Keratinocyte (primary cell): Measurements from ENCODE around the gene HERC6. TPM values are rescaled to one million over a fixed set of nuclear protein-coding genes. Genes with fewer than 3 reads are reported as not detected.

ENCODE experiments used
- DNase-seq: peaks from one replicate; pipeline ENCODE4 v3.0.0-alpha.2; 2011; ENCODE audit warnings: low read depth, missing footprints, low spot score
- FAIRE-seq: peaks from 2 replicates; lab custom pipeline; 2011; peaks lifted over from hg19 to GRCh38; lab: Jason Lieb, UNC
- H2AFZ ChIP-seq: 2 replicates; pipeline ENCODE4 v1.6.0; 2012; ENCODE audit warnings: low read length, control low read depth, inconsistent platforms; ENCODE audit not compliant: control insufficient read depth
- H3K27ac ChIP-seq: 2 replicates; pipeline ENCODE4 v1.5.1; 2011; ENCODE audit warnings: low read length; ENCODE audit not compliant: control insufficient read depth, insufficient read depth
- H3K27me3 ChIP-seq: 3 replicates; pipeline ENCODE4 v1.6.0; 2011; ENCODE audit warnings: low read length; ENCODE audit not compliant: control insufficient read depth, insufficient read depth; ENCODE audit errors: extremely low read depth
- H3K36me3 ChIP-seq, 2 experiments: 2 replicates in 1 of 2; 3 replicates in 1 of 2; pipeline ENCODE4 v1.5.1; 2011; ENCODE audit warnings: low read length in 2 of 2, mild to moderate bottlenecking in 1 of 2; ENCODE audit not compliant: control insufficient read depth in 2 of 2, insufficient read depth in 2 of 2; ENCODE audit errors: extremely low read depth in 1 of 2
- H3K4me1 ChIP-seq: 3 replicates; pipeline ENCODE4 v1.5.1; 2011; ENCODE audit warnings: low read length; ENCODE audit not compliant: control insufficient read depth, insufficient read depth; ENCODE audit errors: extremely low read depth
- H3K4me2 ChIP-seq: 3 replicates; pipeline ENCODE4 v1.6.0; 2011; ENCODE audit warnings: low read depth, low read length; ENCODE audit not compliant: control insufficient read depth, insufficient read depth; ENCODE audit errors: extremely low read depth
- H3K4me3 ChIP-seq, 3 experiments: fragments of 200-600 bp in 1 of 3; sonication (generic) in 1 of 3; 2 replicates in 2 of 3; 3 replicates in 1 of 3; pipeline ENCODE4 v1.5.1; 2011 to 2016; ENCODE audit warnings: low read length in 3 of 3, mild to moderate bottlenecking in 3 of 3, control low read depth in 2 of 3, inconsistent platforms in 1 of 3, low read depth in 1 of 3, mixed read lengths in 1 of 3, mixed run types in 1 of 3, moderate library complexity in 1 of 3; ENCODE audit not compliant: control insufficient read depth in 2 of 3, insufficient read depth in 2 of 3; ENCODE audit errors: extremely low read depth in 1 of 3
- H3K79me2 ChIP-seq: 2 replicates; pipeline ENCODE4 v1.6.0; 2012; ENCODE audit warnings: low read length; ENCODE audit not compliant: control insufficient read depth, insufficient read depth
- H3K9ac ChIP-seq: 3 replicates; pipeline ENCODE4 v1.6.0; 2011; ENCODE audit warnings: low read length; ENCODE audit not compliant: control insufficient read depth, insufficient read depth; ENCODE audit errors: extremely low read depth
- H3K9me1 ChIP-seq: 3 replicates; pipeline ENCODE4 v1.6.0; 2011; ENCODE audit warnings: low read length; ENCODE audit not compliant: control insufficient read depth, insufficient read depth; ENCODE audit errors: extremely low read depth
- H3K9me3 ChIP-seq: 2 replicates; pipeline ENCODE4 v1.5.1; 2012; ENCODE audit warnings: low read depth, low read length; ENCODE audit not compliant: control insufficient read depth
- H4K20me1 ChIP-seq: 3 replicates; pipeline ENCODE4 v1.6.0; 2011; ENCODE audit warnings: low read length; ENCODE audit not compliant: control insufficient read depth, insufficient read depth; ENCODE audit errors: extremely low read depth
- EZH2 ChIP-seq: IDR thresholded peaks from one replicate; pipeline ENCODE4 v1.6.1; 2012; ENCODE audit warnings: inconsistent platforms, mild to moderate bottlenecking, low read length, moderate library complexity
- dilution Hi-C: fragments of 300-500 bp; cut with MboI; formaldehyde crosslinking; loops from one replicate; pipeline ENCODE4 v1.7.0; 2020; ENCODE audit warnings: low sequenced_read_pairs; ENCODE audit not compliant: extremely low pct_ligation_motif_present
- polyA plus RNA-seq, 5 experiments: library from polyadenylated mRNA; depleted of rRNA in 3 of 5; stranded (reverse) in 3 of 5; stranded (forward) in 1 of 5; unstranded in 1 of 5; fragments of >200 nt; gene quantifications; 1 replicate in 1 of 5; 2 replicates in 3 of 5; 3 replicates in 1 of 5; pipeline versions ENCODE4 v1.2.1 to v1.2.3, GENCODE V29; 2011 to 2012; ENCODE audit warnings: missing spikeins in 2 of 5, low read depth in 1 of 5, low replicate concordance in 1 of 5
- TF ChIP-seq, protein P1 (sequence below), 3 experiments: IDR thresholded peaks in 1 of 3; conservative IDR thresholded peaks in 1 of 3; optimal IDR thresholded peaks in 1 of 3; 2 replicates in 2 of 3; 3 replicates in 1 of 3; pipeline versions ENCODE3 to v1.5.1; 2011; ENCODE audit warnings: low read length in 3 of 3, mild to moderate bottlenecking in 3 of 3, moderate library complexity in 2 of 3, control low read depth in 1 of 3, inconsistent platforms in 1 of 3; ENCODE audit not compliant: insufficient read depth in 2 of 3; ENCODE audit errors: extremely low read depth in 1 of 3

The HERC6 gene
- polyA plus RNA-seq, 1 donor (not counting 4 experiments of a cell fraction or from before 2014, with no cell fraction given): 33.9 TPM

DNA sequence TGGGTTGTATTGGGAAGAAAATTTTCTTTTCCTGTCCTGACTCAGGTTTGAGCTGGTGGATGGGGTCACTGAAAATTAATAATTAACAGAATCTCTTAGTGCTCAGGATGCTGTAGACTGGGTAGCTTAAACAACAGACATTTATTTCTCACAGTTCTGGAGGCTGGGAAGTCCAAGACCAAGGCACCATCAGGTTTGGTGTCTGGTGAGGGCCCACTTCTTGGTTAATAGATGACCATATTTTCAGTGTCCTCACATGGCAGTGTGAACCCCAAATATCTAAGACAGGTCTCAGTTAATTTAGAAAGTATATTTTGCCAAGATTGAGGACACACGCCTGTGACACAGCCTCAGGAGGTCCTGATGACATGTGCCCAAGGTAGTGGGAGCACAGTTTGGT, 31.1 kb downstream of the HERC6 start:
- no peak overlapping the region for H3K9ac ChIP-seq
- H3K9me3 ChIP-seq: no peaks in the 10 kb centered on the region
- no peaks in the 10 kb centered on the region for H3K79me2 ChIP-seq
- no peaks in the 10 kb centered on the region for H3K9me1 ChIP-seq
- no peak overlapping the region for H3K4me3 ChIP-seq
- DNase-seq (no peak), FAIRE-seq (no peak)
- H3K4me1 ChIP-seq: no peaks in the 10 kb centered on the region
- H4K20me1 ChIP-seq: no peaks in the 10 kb centered on the region
- H2AFZ ChIP-seq: no peak overlapping the region
- H3K27ac ChIP-seq: no peak overlapping the region
- no peak overlapping the region for H3K4me2 ChIP-seq
- dilution Hi-C loops: no loop called here
- no peaks in the 10 kb centered on the region for H3K27me3 ChIP-seq
- H3K36me3 ChIP-seq: peaks cover 0 to 13% of the 10 kb centered on the region in 2 experiments
- TF ChIP-seq, protein P1, sequence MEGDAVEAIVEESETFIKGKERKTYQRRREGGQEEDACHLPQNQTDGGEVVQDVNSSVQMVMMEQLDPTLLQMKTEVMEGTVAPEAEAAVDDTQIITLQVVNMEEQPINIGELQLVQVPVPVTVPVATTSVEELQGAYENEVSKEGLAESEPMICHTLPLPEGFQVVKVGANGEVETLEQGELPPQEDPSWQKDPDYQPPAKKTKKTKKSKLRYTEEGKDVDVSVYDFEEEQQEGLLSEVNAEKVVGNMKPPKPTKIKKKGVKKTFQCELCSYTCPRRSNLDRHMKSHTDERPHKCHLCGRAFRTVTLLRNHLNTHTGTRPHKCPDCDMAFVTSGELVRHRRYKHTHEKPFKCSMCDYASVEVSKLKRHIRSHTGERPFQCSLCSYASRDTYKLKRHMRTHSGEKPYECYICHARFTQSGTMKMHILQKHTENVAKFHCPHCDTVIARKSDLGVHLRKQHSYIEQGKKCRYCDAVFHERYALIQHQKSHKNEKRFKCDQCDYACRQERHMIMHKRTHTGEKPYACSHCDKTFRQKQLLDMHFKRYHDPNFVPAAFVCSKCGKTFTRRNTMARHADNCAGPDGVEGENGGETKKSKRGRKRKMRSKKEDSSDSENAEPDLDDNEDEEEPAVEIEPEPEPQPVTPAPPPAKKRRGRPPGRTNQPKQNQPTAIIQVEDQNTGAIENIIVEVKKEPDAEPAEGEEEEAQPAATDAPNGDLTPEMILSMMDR (optimal IDR thresholded peaks at IDR 0.05 in 1 of 3, IDR thresholded peaks at IDR 0.05 in 1 of 3, conservative IDR thresholded peaks at IDR 0.05 in 1 of 3; ENCODE audit: extremely low read depth in 1 of 3, insufficient read depth in 2 of 3, low read length in 3 of 3): no peak
- no peak for TF ChIP-seq EZH2

DNA sequence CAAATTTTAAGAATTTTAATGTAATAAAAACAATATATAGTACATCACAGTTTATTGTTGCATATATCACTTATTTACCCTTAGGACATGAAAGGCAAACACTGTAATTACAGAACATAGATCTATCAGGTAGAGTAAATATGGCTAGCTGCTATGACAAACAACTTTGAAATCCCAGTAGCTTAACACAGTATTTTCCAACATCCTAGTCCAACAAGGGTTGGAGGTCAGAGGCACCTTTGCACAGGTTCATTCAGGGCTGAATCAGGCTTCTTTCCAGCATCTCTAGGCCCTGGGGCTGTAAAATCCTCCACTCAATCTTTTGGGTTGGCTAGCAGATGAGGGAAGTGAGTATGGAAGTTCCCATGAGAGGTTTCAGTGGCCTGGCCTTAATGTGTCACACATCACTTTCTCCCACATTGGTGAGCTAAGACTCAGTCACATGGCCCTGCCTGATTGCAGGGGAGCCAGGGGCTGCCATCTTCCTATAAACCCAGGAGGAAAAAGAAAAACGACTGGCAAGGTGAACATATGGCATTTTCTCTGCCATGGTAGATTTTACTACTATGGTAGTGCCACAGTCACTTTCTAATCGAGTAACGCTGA, 32.9 kb downstream of the HERC6 start:
- Histone ChIP-seq H3K79me2 (no peaks in the 10 kb centered on the region), H3K9ac (no peak overlapping the region), H3K27ac (no peak overlapping the region), H3K9me1 (no peaks in the 10 kb centered on the region), H2AFZ (no peak overlapping the region), H3K9me3 (no peaks in the 10 kb centered on the region), H4K20me1 (no peaks in the 10 kb centered on the region), H3K4me2 (no peak overlapping the region), H3K4me1 (no peaks in the 10 kb centered on the region), H3K4me3 (no peak overlapping the region), H3K27me3 (no peaks in the 10 kb centered on the region), H3K36me3 (peaks cover 0 to 11% of the 10 kb centered on the region in 2 experiments)
- FAIRE-seq (no peak), DNase-seq (no peak)
- dilution Hi-C loops: no loop called here
- no peak for TF ChIP-seq EZH2
- TF ChIP-seq, protein P1 (optimal IDR thresholded peaks at IDR 0.05 in 1 of 3, IDR thresholded peaks at IDR 0.05 in 1 of 3, conservative IDR thresholded peaks at IDR 0.05 in 1 of 3; ENCODE audit: extremely low read depth in 1 of 3, insufficient read depth in 2 of 3, low read length in 3 of 3): no peak
